LNCaP clone FGC (cell line): ENCODE data around the gene ADAT3.

ENCODE experiments used
- DNase-seq: peaks from one replicate; pipeline ENCODE4 v3.0.0-alpha.2; 2011; ENCODE audit warnings: low read depth
- H3K4me3 ChIP-seq: 2 replicates; pipeline ENCODE4 v1.5.1; 2011; ENCODE audit warnings: mild to moderate bottlenecking, low read depth, low read length, control low read depth
- CTCF ChIP-seq: IDR thresholded peaks from 2 replicates; pipeline ENCODE4 v1.5.1; 2012; ENCODE audit warnings: mild to moderate bottlenecking; ENCODE audit not compliant: control insufficient read depth, insufficient read depth; ENCODE audit errors: extremely low read depth

The ADAT3 gene

GRCh38 chr19:1889907-1890306 lies 15.3 kb upstream of the ADAT3 start:
- no peak overlapping the region for H3K4me3 ChIP-seq
- DNase-seq: no peak
- TF ChIP-seq CTCF: no peak

- TF ChIP-seq CTCF: no peak
- DNase-seq: no peak
- H3K4me3 ChIP-seq: no peak overlapping the region
These were observed 11.4 kb upstream of the ADAT3 start for GRCh38 chr19:1893791-1894190.

- no peak overlapping the region for H3K4me3 ChIP-seq
- TF ChIP-seq CTCF: no peak
- no peak for DNase-seq
These were observed 8.7 kb upstream of the ADAT3 start for GRCh38 chr19:1896508-1896907.

- DNase-seq: no peak
- no peak for TF ChIP-seq CTCF
- no peak overlapping the region for H3K4me3 ChIP-seq
These were observed 3.2 kb upstream of the ADAT3 start for GRCh38 chr19:1901940-1902404.

- DNase-seq: no peak
- H3K4me3 ChIP-seq: no peak overlapping the region
- TF ChIP-seq CTCF: no peak
These were observed 2.3 kb upstream of the ADAT3 start for GRCh38 chr19:1902923-1903322.

GRCh38 chr19:1904860-1905109 lies 414 bp upstream of the ADAT3 start:
- TF ChIP-seq CTCF: no peak
- H3K4me3 ChIP-seq: peak overlapping the region; percentile 63
- DNase-seq: no peak

- H3K4me3 ChIP-seq: peak overlapping the region; percentile 63
- no peak for TF ChIP-seq CTCF
- DNase-seq: no peak
These were observed 720 bp downstream of the ADAT3 start for GRCh38 chr19:1905863-1906375.
